Pancreas (tissue), 10 donors: ENCODE data around the gene SERGEF. TPM values are rescaled to one million over a fixed set of nuclear protein-coding genes. Genes with fewer than 3 reads are reported as not detected.
A peak's percentile ranks its signal among the peaks of the same experiment; 100 is the strongest.

ENCODE experiments used
- ATAC-seq, 4 donors: fragments of 200-7000 bp; cut with Tn5 transposase; one replicate each; pipeline versions ENCODE4 v1.8.0 to v1.9.1; 2020; ENCODE audit warnings: mild to moderate bottlenecking in 4 of 4, moderate library complexity in 4 of 4
- DNase-seq, 6 donors: peaks; one replicate each; pipeline ENCODE4 v3.0.0-alpha.2; 2020
- FAIRE-seq: peaks from 2 replicates; lab custom pipeline; 2012; peaks lifted over from hg19 to GRCh38; lab: Jason Lieb, UNC
- H3K27ac ChIP-seq, 4 donors: fragments of 200-600 bp; sonication (generic); 1 replicate in 3 of 4; 2 replicates in 1 of 4; pipeline versions ENCODE4 v1.5.0 to v1.8.0; 2020
- H3K27me3 ChIP-seq, 4 donors: fragments of 200-600 bp; one replicate each; pipeline ENCODE4 v1.8.0; 2021
- H3K36me3 ChIP-seq, 3 donors: fragments of 200-600 bp; sonication (generic) in 1 of 3; one replicate each; pipeline versions ENCODE4 v1.5.0 to v1.8.0; 2020 to 2021
- H3K4me1 ChIP-seq, 3 donors: fragments of 200-600 bp; one replicate each; pipeline ENCODE4 v1.8.0; 2021
- H3K4me3 ChIP-seq, 4 donors: fragments of 200-600 bp; sonication (generic) in 2 of 4; one replicate each; pipeline versions ENCODE4 v1.5.0 to v1.8.0; 2020 to 2021
- H3K9me3 ChIP-seq, 4 donors: fragments of 200-600 bp; one replicate each; pipeline ENCODE4 v1.8.0; 2021
- WGBS, 2 donors: extraction: QIAGEN DNeasy Blood & Tissue Kit; methylation state at CpG; one replicate each; pipeline ENCODE4 v1.1.7; 2013; 5-methylcytosine and 5-hydroxymethylcytosine counted together
- intact Hi-C, 3 donors: fragments of 100-400 bp; cut with DNase I; formaldehyde crosslinking; loops; one replicate each; pipeline versions ENCODE4 v1.11.1 to v1.14.2; 2022
- polyA plus RNA-seq, 2 donors: library from polyadenylated mRNA; stranded (reverse); fragments of 200-250 nt; gene quantifications; one replicate each; pipeline ENCODE4 v1.2.3, GENCODE V29; 2013
- total RNA-seq, 6 donors: library from RNA; stranded (reverse); fragmentation: NEBNext Ultra II Directional in 4 of 6; extraction: Animal tissue kit (Norgen Biotek cat#: 25700) in 4 of 6; gene quantifications; one replicate each; pipeline versions ENCODE4 v1.2.1 to v1.2.4, GENCODE V29; 2021 to 2023
- TF ChIP-seq, protein P1 (sequence below), 4 donors: fragments of 200-600 bp; sonication (generic) in 3 of 4; IDR thresholded peaks; one replicate each; pipeline versions ENCODE4 v1.5.0 to v1.8.0; 2021; ENCODE audit warnings: antibody characterized with exemption in 4 of 4
- donor health status: healthy with polysubstance abuse.
- donor health status: DM: no; HTN: no; CAD: no; lungs with moderate emphysema.
- donor health status: DM: no; HTN: no; CAD: no.
- donor health status: control.
- donor health status: control.
- donor health status: Bipolar disorder and iron deficiency.
- donor health status: DM: yes; HTN: yes; CAD: no.
- donor health status: DM: no; HTN: no; CAD: no.
- donor health status: DM: no; HTN: no; CAD: no.
- donor health status: DM: yes; HTN: yes; CAD: no.

The SERGEF gene
- total and polyA plus RNA-seq, 8 donors, result 17.8 to 101 (median 24.5) TPM

DNA sequence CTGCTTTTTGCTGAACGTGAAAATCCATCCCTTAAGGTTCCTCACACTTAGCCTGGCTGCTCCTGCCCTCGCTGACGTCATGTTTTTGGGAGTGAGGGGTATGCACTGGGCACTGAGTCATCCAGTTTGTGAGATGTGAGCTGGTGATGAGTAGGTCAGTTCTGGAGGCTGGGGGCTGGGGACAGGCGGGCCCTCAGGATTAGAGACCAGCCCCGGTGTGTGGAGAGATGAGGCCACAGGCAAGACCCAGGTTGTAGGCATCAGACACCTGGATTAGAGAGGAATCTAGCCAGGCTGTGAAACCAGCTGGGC is 269.1 kb downstream of the SERGEF start:
- TF ChIP-seq, protein P1, sequence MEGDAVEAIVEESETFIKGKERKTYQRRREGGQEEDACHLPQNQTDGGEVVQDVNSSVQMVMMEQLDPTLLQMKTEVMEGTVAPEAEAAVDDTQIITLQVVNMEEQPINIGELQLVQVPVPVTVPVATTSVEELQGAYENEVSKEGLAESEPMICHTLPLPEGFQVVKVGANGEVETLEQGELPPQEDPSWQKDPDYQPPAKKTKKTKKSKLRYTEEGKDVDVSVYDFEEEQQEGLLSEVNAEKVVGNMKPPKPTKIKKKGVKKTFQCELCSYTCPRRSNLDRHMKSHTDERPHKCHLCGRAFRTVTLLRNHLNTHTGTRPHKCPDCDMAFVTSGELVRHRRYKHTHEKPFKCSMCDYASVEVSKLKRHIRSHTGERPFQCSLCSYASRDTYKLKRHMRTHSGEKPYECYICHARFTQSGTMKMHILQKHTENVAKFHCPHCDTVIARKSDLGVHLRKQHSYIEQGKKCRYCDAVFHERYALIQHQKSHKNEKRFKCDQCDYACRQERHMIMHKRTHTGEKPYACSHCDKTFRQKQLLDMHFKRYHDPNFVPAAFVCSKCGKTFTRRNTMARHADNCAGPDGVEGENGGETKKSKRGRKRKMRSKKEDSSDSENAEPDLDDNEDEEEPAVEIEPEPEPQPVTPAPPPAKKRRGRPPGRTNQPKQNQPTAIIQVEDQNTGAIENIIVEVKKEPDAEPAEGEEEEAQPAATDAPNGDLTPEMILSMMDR (IDR thresholded peaks at IDR 0.05), result no peak
- FAIRE-seq (no peak), DNase-seq (no peak), ATAC-seq (no peak)
- H3K27ac ChIP-seq, result no peak overlapping the region
- no peaks in the 10 kb centered on the region for H3K4me1 ChIP-seq
- H3K9me3 ChIP-seq, result no peaks in the 10 kb centered on the region
- no peaks in the 10 kb centered on the region for H3K36me3 ChIP-seq
- 70 to 87% methylated on average over 5 of the region's 5 CpGs for WGBS, 2 donors
- no peak overlapping the region for H3K4me3 ChIP-seq
- no peaks in the 10 kb centered on the region for H3K27me3 ChIP-seq
- intact Hi-C loops, result no loop called here

DNA sequence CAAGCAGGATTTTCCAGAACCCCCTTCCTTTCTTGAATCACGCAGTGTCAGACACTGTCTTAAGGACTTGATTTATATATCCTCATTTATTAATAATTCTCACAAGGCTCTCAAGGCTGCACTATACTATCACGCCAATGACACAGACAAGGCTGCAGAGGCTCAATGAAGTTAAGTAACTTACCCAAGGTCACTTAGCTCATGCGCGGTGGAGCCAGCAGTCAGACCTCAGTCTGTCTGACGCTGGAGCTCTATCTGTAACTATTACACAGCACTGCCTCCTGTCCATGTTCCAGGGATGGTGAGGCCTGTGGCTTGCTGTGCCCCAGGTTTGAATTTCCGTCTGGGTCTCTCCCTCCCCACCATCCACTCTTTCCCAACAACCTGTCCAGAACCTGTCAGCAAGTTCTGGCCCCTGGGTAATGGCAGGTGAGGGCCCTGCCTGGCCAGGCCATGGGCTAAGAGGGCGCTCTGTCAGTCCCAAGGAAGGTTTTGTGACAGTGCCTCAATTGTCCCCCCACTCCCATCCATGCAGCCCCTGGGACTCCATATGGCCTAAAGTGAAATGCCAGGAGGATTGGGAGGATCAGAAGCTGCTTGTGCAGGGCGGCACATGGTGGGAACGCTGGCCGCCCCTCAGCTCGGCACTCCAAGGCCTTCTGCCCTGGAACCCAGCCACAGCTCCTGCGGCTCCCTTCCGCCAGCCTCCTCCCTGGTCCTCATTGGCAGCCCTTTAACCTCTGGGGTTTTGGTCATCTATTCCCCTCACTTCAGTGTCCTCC is 269.6 kb downstream of the SERGEF start:
- H3K27ac ChIP-seq, result no peak overlapping the region
- no peak for ATAC-seq
- no peak for FAIRE-seq
- no peaks in the 10 kb centered on the region for H3K4me1 ChIP-seq
- TF ChIP-seq, protein P1 (IDR thresholded peaks at IDR 0.05), result no peak
- H3K27me3 ChIP-seq, result no peaks in the 10 kb centered on the region
- H3K9me3 ChIP-seq, result no peaks in the 10 kb centered on the region
- no peaks in the 10 kb centered on the region for H3K36me3 ChIP-seq
- H3K4me3 ChIP-seq, result no peak overlapping the region
- intact Hi-C loops, result no loop called here
- 72 to 78% methylated on average over 13 of the region's 13 CpGs for WGBS, 2 donors
- no peak for DNase-seq

DNA sequence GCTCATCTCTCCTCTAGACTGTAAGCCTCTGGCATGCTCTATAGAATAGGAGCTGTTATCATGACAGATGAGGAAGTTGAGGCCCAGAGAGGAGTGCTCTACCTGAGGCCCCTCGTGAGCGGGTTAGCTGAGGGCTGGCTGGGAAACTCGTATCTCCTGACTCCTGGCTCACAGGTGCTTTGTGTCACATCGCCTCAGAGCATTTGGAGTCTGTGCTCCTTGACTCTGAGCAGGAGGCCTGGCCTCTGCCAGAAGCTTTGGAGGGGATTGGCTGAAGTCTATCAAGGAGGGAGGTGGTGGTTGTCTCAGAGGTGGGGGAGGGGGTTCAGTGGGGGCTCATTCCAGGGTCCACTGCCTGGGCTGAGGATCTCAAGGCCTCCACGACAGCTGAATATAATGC is 270.8 kb downstream of the SERGEF start:
- Histone ChIP-seq H3K4me1 (no peaks in the 10 kb centered on the region), H3K27ac (no peak overlapping the region), H3K4me3 (no peak overlapping the region), H3K36me3 (no peaks in the 10 kb centered on the region), H3K9me3 (no peaks in the 10 kb centered on the region), H3K27me3 (no peaks in the 10 kb centered on the region)
- ATAC-seq, result no peak
- DNase-seq, result no peak
- intact Hi-C loops, result no loop called here
- no peak for FAIRE-seq
- TF ChIP-seq, protein P1 (IDR thresholded peaks at IDR 0.05), result no peak
- 81 to 83% methylated on average over 5 of the region's 5 CpGs for WGBS, 2 donors

DNA sequence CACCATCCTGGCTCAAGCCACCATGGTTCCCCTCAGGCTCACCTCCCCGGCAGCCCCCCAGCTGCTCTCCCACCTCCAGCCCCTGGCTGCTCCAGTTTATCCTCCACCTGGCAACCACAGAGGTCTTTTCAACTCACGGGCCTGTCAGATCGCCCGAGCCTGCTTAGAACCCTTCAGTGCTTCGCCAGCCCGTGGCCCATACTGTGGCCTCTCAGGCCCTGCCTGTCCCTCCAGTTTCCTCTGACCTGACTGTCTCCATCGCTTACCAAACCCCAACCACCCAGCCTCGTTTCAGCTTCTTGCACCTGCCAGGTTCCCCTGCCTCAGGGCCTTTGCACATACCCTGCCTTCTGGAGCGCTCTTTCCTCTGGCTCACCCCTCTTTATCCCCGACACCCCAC is 271.4 kb downstream of the SERGEF start:
- Histone ChIP-seq H3K4me1 (no peaks in the 10 kb centered on the region), H3K9me3 (no peaks in the 10 kb centered on the region), H3K36me3 (no peaks in the 10 kb centered on the region), H3K27ac (no peak overlapping the region), H3K4me3 (no peak overlapping the region), H3K27me3 (peaks cover 0 to 3% (median 1%) of the 10 kb centered on the region in 4 donors)
- no peak for ATAC-seq
- TF ChIP-seq, protein P1 (IDR thresholded peaks at IDR 0.05), result no peak
- FAIRE-seq, result no peak
- 87 to 94% methylated on average over 10 of the region's 10 CpGs for WGBS, 2 donors
- intact Hi-C loops, result no loop called here
- peak in 2 of 6 donors; percentile 34 to 50 for DNase-seq

DNA sequence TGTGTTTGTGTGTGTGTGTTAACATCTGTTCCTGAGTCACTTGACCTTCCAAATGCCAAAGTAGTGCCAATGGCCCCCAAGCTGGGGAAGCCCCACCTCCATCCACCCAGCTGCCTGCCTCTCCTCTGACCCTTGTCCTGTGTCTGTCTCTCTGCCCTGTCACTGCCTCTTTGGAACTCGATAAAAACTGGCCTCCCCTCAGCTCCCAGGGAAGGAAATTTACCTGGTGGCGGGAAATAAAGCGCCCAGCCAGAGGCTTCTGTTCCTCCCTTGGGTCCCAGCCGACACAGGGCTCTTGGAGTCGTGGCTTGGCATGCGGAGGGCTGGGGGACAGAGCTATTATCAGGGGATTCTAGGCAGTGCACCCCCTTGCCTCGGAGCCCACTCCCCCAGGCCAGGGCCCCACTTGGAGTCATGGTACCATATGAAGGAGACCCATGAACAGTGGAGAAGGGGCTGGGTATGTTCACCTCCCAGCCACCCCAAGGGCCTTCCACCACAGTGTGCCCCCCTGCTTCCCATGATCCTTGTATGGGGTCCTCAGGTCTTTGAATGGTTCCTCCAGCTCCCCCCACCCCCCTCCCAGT is 272.1 kb downstream of the SERGEF start:
- TF ChIP-seq, protein P1 (IDR thresholded peaks at IDR 0.05), result no peak
- no peak for FAIRE-seq
- intact Hi-C loops, result no loop called here
- H3K27ac ChIP-seq, result no peak overlapping the region
- no peaks in the 10 kb centered on the region for H3K9me3 ChIP-seq
- ATAC-seq, result no peak
- no peaks in the 10 kb centered on the region for H3K4me1 ChIP-seq
- H3K4me3 ChIP-seq, result no peak overlapping the region
- no peaks in the 10 kb centered on the region for H3K36me3 ChIP-seq
- peaks cover 0 to 9% (median 5%) of the 10 kb centered on the region in 4 donors for H3K27me3 ChIP-seq
- peak in 1 of 6 donors; percentile 27 for DNase-seq
- 60 to 61% methylated on average over 7 of the region's 7 CpGs for WGBS, 2 donors
